IPS-18c (cell line): ENCODE results near the gene PEF1.

ENCODE experiments used
- H3K4me3 ChIP-seq: 2 replicates; pipeline ENCODE4 v1.7.0; 2013; ENCODE audit warnings: low read depth, mild to moderate bottlenecking, low read length, moderate library complexity; ENCODE audit not compliant: insufficient read depth
- H3K9me3 ChIP-seq: one replicate; pipeline ENCODE4 v1.6.1; 2013; ENCODE audit warnings: mild to moderate bottlenecking, low read length, moderate library complexity; ENCODE audit not compliant: control insufficient read depth, insufficient read depth

PEF1 gene

GRCh38 chr1:31585736-31586365, 58.8 kb downstream of the PEF1 start:
- Histone ChIP-seq H3K4me3 (no peak overlapping the region), H3K9me3 (no peaks in the 10 kb centered on the region)

- no peaks in the 10 kb centered on the region for H3K9me3 ChIP-seq
- H3K4me3 ChIP-seq, result no peak overlapping the region
Observed at GRCh38 chr1:31584869-31585735, 59.6 kb downstream of the PEF1 start.

DNA sequence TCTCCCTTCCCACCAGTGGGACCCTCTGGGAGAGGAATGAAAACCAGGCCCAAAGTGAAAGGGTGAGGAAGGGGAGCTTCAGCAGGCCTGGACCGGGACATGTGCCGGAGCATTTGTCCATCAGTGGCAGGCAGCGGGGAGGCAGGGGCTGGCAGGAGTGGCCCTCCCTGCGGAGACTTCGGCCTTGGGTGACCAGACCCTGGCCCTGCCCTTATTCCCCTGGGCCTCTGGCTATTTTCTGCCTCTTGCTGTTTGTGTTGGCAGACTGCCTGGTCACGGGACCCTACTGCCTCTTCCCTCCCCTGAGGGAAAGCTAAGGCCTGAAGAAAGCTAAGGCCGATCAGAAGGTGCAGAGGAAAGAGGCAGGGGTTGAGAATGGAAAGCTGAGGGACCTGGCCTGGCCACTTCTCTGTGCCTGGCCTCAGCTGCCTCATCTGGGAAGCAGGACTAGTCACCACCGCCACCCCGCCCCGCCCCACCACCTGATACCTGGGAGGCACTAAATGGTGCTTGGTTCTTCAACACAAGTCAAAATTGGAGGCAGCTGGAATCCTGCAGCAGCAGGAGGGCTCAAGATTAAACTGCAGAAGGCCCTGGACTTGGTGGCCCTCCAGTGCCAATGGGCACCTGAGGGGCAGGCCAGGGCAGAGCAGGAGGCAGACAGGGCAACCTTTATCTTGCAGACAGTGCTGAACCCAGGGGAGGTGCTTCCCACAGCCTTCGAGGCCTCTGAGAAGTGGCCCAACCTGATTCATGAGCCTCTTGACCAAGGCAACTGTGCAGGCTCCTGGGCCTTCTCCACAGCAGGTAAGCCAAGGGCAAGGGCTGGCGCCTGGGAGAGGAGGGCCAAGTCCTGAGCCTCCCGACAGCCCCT, 60.4 kb downstream of the PEF1 start:
- no peaks in the 10 kb centered on the region for H3K9me3 ChIP-seq

GRCh38 chr1:31583082-31583994, 61.3 kb downstream of the PEF1 start:
- no peaks in the 10 kb centered on the region for H3K9me3 ChIP-seq
- no peak overlapping the region; the same call in 1 of the 2 replicates for H3K4me3 ChIP-seq

More for the DNA sequence above, 60.4 kb downstream of the PEF1 start:
- no peak overlapping the region for H3K4me3 ChIP-seq

DNA sequence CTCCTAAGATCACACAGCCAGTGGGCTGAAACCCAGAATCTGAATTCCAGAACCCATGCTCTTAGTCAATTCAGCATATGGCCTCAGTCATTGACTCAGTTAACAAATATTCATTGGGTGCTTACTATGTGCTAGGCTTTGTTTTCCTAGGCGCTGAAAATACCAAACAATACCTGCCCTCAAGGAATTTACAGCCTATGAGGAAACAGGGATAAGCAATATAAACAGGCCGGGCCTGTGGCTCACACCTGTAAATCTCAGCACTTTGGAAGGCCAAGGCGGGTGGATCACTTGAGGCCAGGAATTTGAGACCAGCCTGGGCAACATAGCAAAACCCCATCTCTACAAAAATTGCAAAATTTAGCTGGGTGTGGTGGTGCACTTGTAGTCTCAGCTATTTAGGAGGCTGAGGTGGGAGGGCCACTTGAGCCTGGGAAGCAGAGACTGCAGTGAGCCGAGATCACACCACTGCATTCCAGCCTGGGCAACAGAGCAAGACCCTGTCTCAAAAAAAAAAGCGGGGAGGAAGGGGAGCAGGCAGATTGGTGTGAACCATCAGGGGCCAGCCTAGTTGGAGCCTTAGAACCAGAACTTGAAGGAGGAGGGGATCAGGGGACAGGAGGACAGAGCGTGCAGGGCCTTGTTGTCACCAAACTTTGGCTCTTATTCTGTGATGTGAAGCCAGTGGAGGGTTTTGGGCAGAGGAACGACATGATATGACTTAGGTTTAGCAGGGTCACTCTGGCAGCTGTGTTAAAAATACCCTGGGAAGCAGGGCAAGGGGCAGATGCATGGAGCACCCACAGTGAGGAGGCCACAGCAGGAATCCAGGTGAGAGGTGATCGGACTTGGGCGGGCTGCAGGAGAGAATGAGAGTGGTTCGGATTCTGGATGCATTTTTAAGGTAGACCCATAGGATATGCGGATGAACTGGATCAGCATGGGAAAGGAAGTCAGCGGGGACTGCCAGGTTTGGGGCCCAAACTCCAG, 62.6 kb downstream of the PEF1 start:
- H3K9me3 ChIP-seq, result no peaks in the 10 kb centered on the region

GRCh38 chr1:31580891-31581603, 63.6 kb downstream of the PEF1 start:
- Histone ChIP-seq H3K9me3 (no peaks in the 10 kb centered on the region), H3K4me3 (no peak overlapping the region)

More for the DNA sequence above, 62.6 kb downstream of the PEF1 start:
- no peak overlapping the region for H3K4me3 ChIP-seq

- no peak overlapping the region for H3K4me3 ChIP-seq
Observed at GRCh38 chr1:31580513-31580870, 64.2 kb downstream of the PEF1 start.

More at GRCh38 chr1:31580513-31580870, 64.2 kb downstream of the PEF1 start:
- no peaks in the 10 kb centered on the region for H3K9me3 ChIP-seq
